ENCODE results near the gene EML1. TPM values are rescaled to one million over a fixed set of nuclear protein-coding genes. Genes with fewer than 3 reads are reported as not detected.

The EML1 gene
- total RNA-seq, 2 donors from 2014 or later: 28.3 to 30.2 TPM

DNA sequence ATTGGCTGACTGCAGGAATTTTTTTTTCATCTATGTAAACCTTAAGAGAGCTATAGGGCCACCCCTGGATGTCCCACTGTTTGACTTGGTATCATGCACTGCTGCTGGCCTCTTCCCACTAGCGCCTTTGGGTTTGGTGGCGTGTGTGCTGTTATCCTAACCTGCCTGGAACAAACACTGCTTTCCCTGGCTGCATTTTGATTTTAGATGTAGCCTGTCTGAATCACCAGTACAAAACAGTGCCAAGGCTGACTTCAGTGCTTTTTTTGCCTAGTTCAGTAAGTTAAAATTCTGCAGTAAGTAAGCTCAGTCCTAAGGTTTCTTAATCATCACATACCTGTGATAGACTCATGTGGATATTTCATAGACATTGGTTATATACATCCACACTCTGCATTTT lies 99.2 kb downstream of the EML1 start:
- DNase-seq (ENCODE audit: low spot score): no peak
- no peak for TF ChIP-seq CTCF (IDR thresholded peaks at IDR 0.05)
- H3K27me3 ChIP-seq: no peaks in the 10 kb centered on the region
- H3K9me3 ChIP-seq: no peaks in the 10 kb centered on the region
- H3K4me3 ChIP-seq: no peak overlapping the region
- H3K27ac ChIP-seq: no peak overlapping the region
- no peaks in the 10 kb centered on the region for H3K4me1 ChIP-seq
- H3K36me3 ChIP-seq: peaks cover 5% of the 10 kb centered on the region

DNA sequence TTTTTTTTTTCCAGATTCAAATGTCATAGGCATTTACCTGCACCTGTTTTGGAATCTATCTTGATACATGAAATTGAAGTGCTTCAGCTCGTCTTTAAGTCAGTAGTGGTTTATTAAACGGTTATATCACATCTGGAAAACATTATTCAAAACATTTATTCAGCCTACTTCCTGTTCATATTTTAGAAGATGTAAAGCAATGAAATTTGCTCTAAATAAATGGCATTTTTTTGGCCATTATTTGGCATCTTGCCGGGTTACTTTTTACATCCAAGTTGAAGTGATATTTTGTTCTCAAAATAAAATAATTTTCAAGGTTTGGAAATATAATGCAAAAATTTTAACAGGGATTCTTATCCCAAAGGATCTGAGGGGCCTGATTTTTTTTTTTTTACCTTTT lies 103.1 kb downstream of the EML1 start:
- Histone ChIP-seq H3K4me3 (no peak overlapping the region), H3K36me3 (peaks cover 7% of the 10 kb centered on the region)
- DNase-seq (ENCODE audit: low spot score): no peak

GRCh38 chr14:99899578-99900178 lies 106.5 kb downstream of the EML1 start:
- no peak overlapping the region for H3K4me3 ChIP-seq
- peaks cover 7% of the 10 kb centered on the region for H3K36me3 ChIP-seq
- peaks cover 0 to 3% of the 10 kb centered on the region in 2 donors for H3K9me3 ChIP-seq
- H3K27ac ChIP-seq: no peak overlapping the region
- no peaks in the 10 kb centered on the region for H3K4me1 ChIP-seq
- peak; percentile 47 to 72 for TF ChIP-seq CTCF (IDR thresholded peaks at IDR 0.05)
- DNase-seq (ENCODE audit: low spot score): no peak
- no peaks in the 10 kb centered on the region for H3K27me3 ChIP-seq

More for the DNA sequence above, 103.1 kb downstream of the EML1 start:
- Histone ChIP-seq H3K27ac (no peak overlapping the region), H3K4me1 (no peaks in the 10 kb centered on the region), H3K27me3 (no peaks in the 10 kb centered on the region), H3K9me3 (no peaks in the 10 kb centered on the region)
- no peak for TF ChIP-seq CTCF (IDR thresholded peaks at IDR 0.05)

DNA sequence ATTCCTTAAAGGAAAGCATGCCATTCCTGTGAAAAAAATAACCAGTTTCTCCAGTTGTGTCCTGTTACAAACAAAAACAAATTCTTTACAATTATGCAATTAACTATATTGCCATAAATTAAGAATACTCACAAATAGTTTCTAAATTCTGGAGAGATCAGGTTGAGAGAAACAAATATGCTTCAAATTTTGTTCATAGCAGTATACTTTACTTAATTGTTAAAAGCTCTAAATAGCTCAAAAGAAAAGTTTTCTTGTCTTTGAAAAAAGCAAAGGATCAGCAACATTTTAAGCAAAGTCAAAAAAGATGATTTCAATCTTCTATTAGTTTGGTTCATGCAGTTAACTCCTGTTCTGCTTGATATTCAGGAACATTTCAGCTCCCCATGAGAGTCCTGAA lies 109.7 kb downstream of the EML1 start:
- peaks cover 6% of the 10 kb centered on the region for H3K36me3 ChIP-seq
- peaks cover 0 to 3% of the 10 kb centered on the region in 2 donors for H3K9me3 ChIP-seq
- H3K4me1 ChIP-seq: no peaks in the 10 kb centered on the region
- TF ChIP-seq CTCF (IDR thresholded peaks at IDR 0.05): no peak
- H3K27me3 ChIP-seq: no peaks in the 10 kb centered on the region
- no peak for DNase-seq (ENCODE audit: low spot score)
- no peak overlapping the region for H3K4me3 ChIP-seq
- H3K27ac ChIP-seq: no peak overlapping the region

DNA sequence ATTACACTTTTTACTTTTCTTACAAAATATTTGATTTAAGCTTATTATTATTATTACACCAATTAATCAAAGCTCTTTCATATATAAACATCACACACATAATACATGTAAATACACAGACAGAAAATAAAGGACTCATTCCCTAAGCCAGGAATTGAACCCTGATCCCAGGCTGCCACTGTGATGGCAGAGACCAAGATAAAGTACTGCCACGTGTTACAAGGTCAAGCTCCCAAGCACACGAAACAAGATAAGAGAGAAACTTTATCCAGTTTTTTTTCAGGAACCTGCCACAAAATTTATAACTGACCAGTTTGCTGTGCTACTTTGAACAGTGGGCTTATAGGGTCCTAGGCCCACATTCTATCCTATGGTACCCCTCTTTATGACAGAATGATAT lies 111.3 kb downstream of the EML1 start:
- no peak overlapping the region for H3K4me3 ChIP-seq
- no peak for DNase-seq (ENCODE audit: low spot score)
- H3K36me3 ChIP-seq: peaks cover 14% of the 10 kb centered on the region
- no peaks in the 10 kb centered on the region for H3K4me1 ChIP-seq
- no peak for TF ChIP-seq CTCF (IDR thresholded peaks at IDR 0.05)
- H3K9me3 ChIP-seq: peaks cover 0 to 3% of the 10 kb centered on the region in 2 donors
- H3K27ac ChIP-seq: no peak overlapping the region
- no peaks in the 10 kb centered on the region for H3K27me3 ChIP-seq

DNA sequence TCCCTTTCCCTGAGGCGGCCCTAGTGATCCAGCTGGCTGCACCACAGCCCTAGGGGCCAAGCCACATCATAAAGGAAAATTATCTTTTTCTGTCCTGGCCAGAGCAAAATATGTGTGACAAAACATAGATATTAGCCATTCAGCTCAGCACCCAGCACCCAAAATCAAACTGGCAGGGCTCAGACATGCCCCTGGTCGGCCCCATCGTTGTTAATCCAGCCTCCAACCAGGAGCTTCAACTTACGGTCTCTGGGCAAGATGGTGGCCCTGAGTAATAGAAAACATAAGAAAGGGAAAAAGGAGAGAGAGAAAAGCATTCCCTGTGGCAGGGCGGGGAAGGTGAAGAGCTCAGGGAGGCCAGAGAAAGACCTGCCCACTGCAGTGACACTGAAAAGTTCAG lies 111.9 kb downstream of the EML1 start:
- H3K27me3 ChIP-seq: no peaks in the 10 kb centered on the region
- no peak overlapping the region for H3K27ac ChIP-seq
- TF ChIP-seq CTCF (IDR thresholded peaks at IDR 0.05): no peak
- H3K36me3 ChIP-seq: peaks cover 20% of the 10 kb centered on the region
- no peak overlapping the region for H3K4me3 ChIP-seq
- no peaks in the 10 kb centered on the region for H3K4me1 ChIP-seq
- DNase-seq (ENCODE audit: low spot score): no peak
- H3K9me3 ChIP-seq: peaks cover 0 to 3% of the 10 kb centered on the region in 2 donors
